HEK293 (cell line): Measurements from ENCODE around the gene CMBL.

Experiments
- FEZF1 ChIP-seq: fragments of 450-650 bp; formaldehyde crosslinking; IDR thresholded peaks from 2 replicates; pipeline ENCODE4 v1.5.1; 2016; ENCODE audit warnings: missing biosample characterization, missing genetic modification characterization
- GFI1B ChIP-seq: fragments of 450-650 bp; formaldehyde crosslinking; IDR thresholded peaks from 2 replicates; pipeline ENCODE4 v1.5.1; 2016; ENCODE audit warnings: missing biosample characterization, missing genetic modification characterization
- HOXC10 ChIP-seq: sonication (generic); formaldehyde crosslinking; IDR thresholded peaks from 2 replicates; pipeline ENCODE4 v1.8.1; 2023; ENCODE audit warnings: mild to moderate bottlenecking, missing genetic modification reagents
- HOXD13 ChIP-seq: sonication (generic); formaldehyde crosslinking; IDR thresholded peaks from 2 replicates; pipeline ENCODE4 v1.8.0; 2022; ENCODE audit warnings: missing genetic modification reagents, borderline replicate concordance
- IKZF3 ChIP-seq: fragments of 450-650 bp; IDR thresholded peaks from 2 replicates; pipeline ENCODE4 v1.5.0; 2018; ENCODE audit warnings: missing biosample characterization, mild to moderate bottlenecking, missing genetic modification characterization, moderate library complexity
- MEIS1 ChIP-seq: sonication (generic); formaldehyde crosslinking; IDR thresholded peaks from 2 replicates; pipeline ENCODE4 v1.8.1; 2022; ENCODE audit warnings: missing genetic modification reagents, mild to moderate bottlenecking, borderline replicate concordance
- PRDM10 ChIP-seq: fragments of 450-650 bp; formaldehyde crosslinking; IDR thresholded peaks from 2 replicates; pipeline ENCODE4 v1.5.1; 2016; ENCODE audit warnings: missing biosample characterization, missing genetic modification characterization
- WT1 ChIP-seq: fragments of 450-650 bp; formaldehyde crosslinking; IDR thresholded peaks from 2 replicates; pipeline ENCODE4 v1.5.1; 2016; ENCODE audit warnings: missing biosample characterization, missing genetic modification characterization
- ZBTB8A ChIP-seq: fragments of 450-650 bp; formaldehyde crosslinking; IDR thresholded peaks from 2 replicates; pipeline ENCODE4 v1.5.1; 2016; ENCODE audit warnings: missing biosample characterization, missing genetic modification characterization
- ZFP69B ChIP-seq: fragments of 450-650 bp; formaldehyde crosslinking; IDR thresholded peaks from 2 replicates; pipeline ENCODE4 v1.5.1; 2016; ENCODE audit warnings: missing biosample characterization, missing genetic modification characterization
- ZNF10 ChIP-seq: fragments of 450-650 bp; formaldehyde crosslinking; IDR thresholded peaks from 2 replicates; pipeline ENCODE4 v1.5.1; 2017; ENCODE audit warnings: missing biosample characterization, missing genetic modification characterization
- ZNF112 ChIP-seq: fragments of 450-650 bp; formaldehyde crosslinking; IDR thresholded peaks from 2 replicates; pipeline ENCODE4 v1.5.0; 2017; ENCODE audit warnings: missing biosample characterization, missing genetic modification characterization
- ZNF16 ChIP-seq: fragments of 450-650 bp; formaldehyde crosslinking; IDR thresholded peaks from 2 replicates; pipeline ENCODE4 v1.5.1; 2016; ENCODE audit warnings: low read depth, missing biosample characterization, missing genetic modification characterization
- ZNF174 ChIP-seq: fragments of 450-650 bp; formaldehyde crosslinking; IDR thresholded peaks from 2 replicates; pipeline ENCODE4 v1.5.0; 2017; ENCODE audit warnings: missing biosample characterization, mild to moderate bottlenecking, missing genetic modification characterization
- ZNF223 ChIP-seq: fragments of 450-650 bp; formaldehyde crosslinking; IDR thresholded peaks from 2 replicates; pipeline ENCODE4 v1.5.1; 2016; ENCODE audit warnings: missing biosample characterization, missing genetic modification characterization
- ZNF292 ChIP-seq: fragments of 450-650 bp; formaldehyde crosslinking; IDR thresholded peaks from 2 replicates; pipeline ENCODE4 v1.5.1; 2016; ENCODE audit warnings: low read depth, missing biosample characterization, missing genetic modification characterization, borderline replicate concordance
- ZNF416 ChIP-seq: fragments of 450-650 bp; formaldehyde crosslinking; IDR thresholded peaks from 2 replicates; pipeline ENCODE4 v1.5.1; 2016; ENCODE audit warnings: missing biosample characterization, missing genetic modification characterization
- ZNF433 ChIP-seq: fragments of 450-650 bp; formaldehyde crosslinking; IDR thresholded peaks from 2 replicates; pipeline ENCODE4 v1.5.1; 2016; ENCODE audit warnings: missing biosample characterization, missing genetic modification characterization, low read depth
- ZNF473 ChIP-seq: fragments of 450-650 bp; formaldehyde crosslinking; IDR thresholded peaks from 2 replicates; pipeline ENCODE4 v1.5.1; 2017; ENCODE audit warnings: missing biosample characterization, missing genetic modification characterization
- ZNF514 ChIP-seq: fragments of 450-650 bp; formaldehyde crosslinking; IDR thresholded peaks from 2 replicates; pipeline ENCODE4 v1.5.1; 2016; ENCODE audit warnings: missing biosample characterization, missing genetic modification characterization
- ZNF529 ChIP-seq: fragments of 450-650 bp; formaldehyde crosslinking; IDR thresholded peaks from 2 replicates; pipeline ENCODE4 v1.5.1; 2017; ENCODE audit warnings: missing genetic modification characterization, missing biosample characterization; ENCODE audit not compliant: insufficient replicate concordance
- ZNF624 ChIP-seq: fragments of 450-650 bp; formaldehyde crosslinking; IDR thresholded peaks from 2 replicates; pipeline ENCODE4 v1.5.1; 2017; ENCODE audit warnings: missing biosample characterization, missing genetic modification characterization
- ZNF654 ChIP-seq: fragments of 450-650 bp; formaldehyde crosslinking; IDR thresholded peaks from 2 replicates; pipeline ENCODE4 v1.5.1; 2016; ENCODE audit warnings: low read depth, missing biosample characterization, missing genetic modification characterization
- ZNF660 ChIP-seq: fragments of 450-650 bp; IDR thresholded peaks from 2 replicates; pipeline ENCODE4 v1.5.1; 2018; ENCODE audit warnings: missing biosample characterization, mild to moderate bottlenecking, missing genetic modification characterization
- ZNF664 ChIP-seq: fragments of 450-650 bp; formaldehyde crosslinking; IDR thresholded peaks from 2 replicates; pipeline ENCODE4 v1.5.1; 2016; ENCODE audit warnings: missing biosample characterization, missing genetic modification characterization
- ZNF747 ChIP-seq: fragments of 450-650 bp; formaldehyde crosslinking; IDR thresholded peaks from 2 replicates; pipeline ENCODE4 v1.5.1; 2016; ENCODE audit warnings: missing biosample characterization, missing genetic modification characterization
- ZNF785 ChIP-seq: fragments of 450-650 bp; formaldehyde crosslinking; IDR thresholded peaks from 2 replicates; pipeline ENCODE4 v1.5.1; 2016; ENCODE audit warnings: missing biosample characterization, missing genetic modification characterization
- ZNF791 ChIP-seq: fragments of 450-650 bp; formaldehyde crosslinking; IDR thresholded peaks from 2 replicates; pipeline ENCODE4 v1.5.1; 2016; ENCODE audit warnings: missing biosample characterization, missing genetic modification characterization
- ZNF830 ChIP-seq: fragments of 450-650 bp; IDR thresholded peaks from 2 replicates; pipeline ENCODE4 v1.5.0; 2018; ENCODE audit warnings: missing biosample characterization, missing genetic modification characterization, low read depth, mild to moderate bottlenecking, moderate library complexity
- ZSCAN16 ChIP-seq: fragments of 450-650 bp; formaldehyde crosslinking; IDR thresholded peaks from 2 replicates; pipeline ENCODE4 v1.5.1; 2016; ENCODE audit warnings: missing biosample characterization, missing genetic modification characterization
- TF ChIP-seq, protein P1 (sequence below): fragments of 450-650 bp; formaldehyde crosslinking; IDR thresholded peaks from 2 replicates; pipeline ENCODE4 v1.5.1; 2017; ENCODE audit warnings: missing biosample characterization, missing genetic modification characterization
- TF ChIP-seq, protein P2 (sequence below): fragments of 450-650 bp; formaldehyde crosslinking; IDR thresholded peaks from 2 replicates; pipeline ENCODE4 v1.5.1; 2017; ENCODE audit warnings: missing biosample characterization, missing genetic modification characterization
- TF ChIP-seq, protein P3 (sequence below): fragments of 450-650 bp; formaldehyde crosslinking; IDR thresholded peaks from 2 replicates; pipeline ENCODE4 v1.5.1; 2016; ENCODE audit warnings: missing biosample characterization, missing genetic modification characterization

The CMBL gene

GRCh38 chr5:10288592-10289219 lies 19.0 kb downstream of the CMBL start (continued):
- TF ChIP-seq PRDM10 (tag by site-specific recombination) (no peak), ZNF664 (no peak), ZNF785 (tag by site-specific recombination) (no peak), ZNF10 (no peak), GFI1B (tag by site-specific recombination) (no peak), ZNF292 (no peak), ZNF473 (0 out of 2 replicates have a peak, but pooled peaks have one; percentile 31), ZNF529 (tag by site-specific recombination) (peak; percentile 78), FEZF1 (tag by site-specific recombination) (peak; percentile 57; the same call in 1 of the 2 replicates), ZNF16 (no peak), WT1 (no peak; the same call in 1 of the 2 replicates), ZFP69B (tag by site-specific recombination) (no peak), ZNF514 (no peak), ZBTB8A (tag by site-specific recombination) (peak; percentile 72), HOXD13 (CRISPR knock-in tag) (no peak), ZNF223 (no peak), HOXC10 (no peak), ZSCAN16 (tag by site-specific recombination) (peak; percentile 73; the same call in 1 of the 2 replicates), ZNF830 (tag by site-specific recombination) (peak; percentile 88), ZNF433 (tag by site-specific recombination) (no peak), ZNF624 (tag by site-specific recombination) (peak; percentile 81; the same call in 1 of the 2 replicates), ZNF654 (tag by site-specific recombination) (no peak), ZNF416 (tag by site-specific recombination) (no peak), ZNF791 (tag by site-specific recombination) (no peak), IKZF3 (peak; percentile 98), ZNF747 (no peak), MEIS1 (no peak), ZNF112 (peak; percentile 74; the same call in 1 of the 2 replicates), ZNF174 (peak; percentile 95; the same call in 1 of the 2 replicates), ZNF660 (no peak; the same call in none of the 2 replicates)
- TF ChIP-seq, protein P1, sequence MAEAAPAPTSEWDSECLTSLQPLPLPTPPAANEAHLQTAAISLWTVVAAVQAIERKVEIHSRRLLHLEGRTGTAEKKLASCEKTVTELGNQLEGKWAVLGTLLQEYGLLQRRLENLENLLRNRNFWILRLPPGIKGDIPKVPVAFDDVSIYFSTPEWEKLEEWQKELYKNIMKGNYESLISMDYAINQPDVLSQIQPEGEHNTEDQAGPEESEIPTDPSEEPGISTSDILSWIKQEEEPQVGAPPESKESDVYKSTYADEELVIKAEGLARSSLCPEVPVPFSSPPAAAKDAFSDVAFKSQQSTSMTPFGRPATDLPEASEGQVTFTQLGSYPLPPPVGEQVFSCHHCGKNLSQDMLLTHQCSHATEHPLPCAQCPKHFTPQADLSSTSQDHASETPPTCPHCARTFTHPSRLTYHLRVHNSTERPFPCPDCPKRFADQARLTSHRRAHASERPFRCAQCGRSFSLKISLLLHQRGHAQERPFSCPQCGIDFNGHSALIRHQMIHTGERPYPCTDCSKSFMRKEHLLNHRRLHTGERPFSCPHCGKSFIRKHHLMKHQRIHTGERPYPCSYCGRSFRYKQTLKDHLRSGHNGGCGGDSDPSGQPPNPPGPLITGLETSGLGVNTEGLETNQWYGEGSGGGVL: peak; percentile 53; the same call in 1 of the 2 replicates
- TF ChIP-seq, protein P2, sequence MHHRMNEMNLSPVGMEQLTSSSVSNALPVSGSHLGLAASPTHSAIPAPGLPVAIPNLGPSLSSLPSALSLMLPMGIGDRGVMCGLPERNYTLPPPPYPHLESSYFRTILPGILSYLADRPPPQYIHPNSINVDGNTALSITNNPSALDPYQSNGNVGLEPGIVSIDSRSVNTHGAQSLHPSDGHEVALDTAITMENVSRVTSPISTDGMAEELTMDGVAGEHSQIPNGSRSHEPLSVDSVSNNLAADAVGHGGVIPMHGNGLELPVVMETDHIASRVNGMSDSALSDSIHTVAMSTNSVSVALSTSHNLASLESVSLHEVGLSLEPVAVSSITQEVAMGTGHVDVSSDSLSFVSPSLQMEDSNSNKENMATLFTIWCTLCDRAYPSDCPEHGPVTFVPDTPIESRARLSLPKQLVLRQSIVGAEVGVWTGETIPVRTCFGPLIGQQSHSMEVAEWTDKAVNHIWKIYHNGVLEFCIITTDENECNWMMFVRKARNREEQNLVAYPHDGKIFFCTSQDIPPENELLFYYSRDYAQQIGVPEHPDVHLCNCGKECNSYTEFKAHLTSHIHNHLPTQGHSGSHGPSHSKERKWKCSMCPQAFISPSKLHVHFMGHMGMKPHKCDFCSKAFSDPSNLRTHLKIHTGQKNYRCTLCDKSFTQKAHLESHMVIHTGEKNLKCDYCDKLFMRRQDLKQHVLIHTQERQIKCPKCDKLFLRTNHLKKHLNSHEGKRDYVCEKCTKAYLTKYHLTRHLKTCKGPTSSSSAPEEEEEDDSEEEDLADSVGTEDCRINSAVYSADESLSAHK: no peak
- TF ChIP-seq, protein P3, sequence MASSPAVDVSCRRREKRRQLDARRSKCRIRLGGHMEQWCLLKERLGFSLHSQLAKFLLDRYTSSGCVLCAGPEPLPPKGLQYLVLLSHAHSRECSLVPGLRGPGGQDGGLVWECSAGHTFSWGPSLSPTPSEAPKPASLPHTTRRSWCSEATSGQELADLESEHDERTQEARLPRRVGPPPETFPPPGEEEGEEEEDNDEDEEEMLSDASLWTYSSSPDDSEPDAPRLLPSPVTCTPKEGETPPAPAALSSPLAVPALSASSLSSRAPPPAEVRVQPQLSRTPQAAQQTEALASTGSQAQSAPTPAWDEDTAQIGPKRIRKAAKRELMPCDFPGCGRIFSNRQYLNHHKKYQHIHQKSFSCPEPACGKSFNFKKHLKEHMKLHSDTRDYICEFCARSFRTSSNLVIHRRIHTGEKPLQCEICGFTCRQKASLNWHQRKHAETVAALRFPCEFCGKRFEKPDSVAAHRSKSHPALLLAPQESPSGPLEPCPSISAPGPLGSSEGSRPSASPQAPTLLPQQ (tag by site-specific recombination): peak; percentile 55; the same call in 1 of the 2 replicates
